Psoas muscle (tissue), 8 donors: ENCODE data around the gene PLCE1. TPM values are rescaled to one million over a fixed set of nuclear protein-coding genes. Genes with fewer than 3 reads are reported as not detected.

Source experiments
- ATAC-seq, 4 donors: fragments of 200-7000 bp; cut with Tn5 transposase; one replicate each; pipeline ENCODE4 v1.9.1; 2020; ENCODE audit warnings: moderate library complexity in 3 of 4, mild to moderate bottlenecking in 2 of 4
- DNase-seq, 2 donors: peaks; one replicate each; pipeline ENCODE4 v3.0.0-alpha.2; 2020
- H3K27ac ChIP-seq: fragments of 200-600 bp; one replicate; pipeline ENCODE4 v1.8.0; 2022
- H3K27me3 ChIP-seq, 3 donors: fragments of 200-600 bp in 1 of 3; one replicate each; pipeline versions ENCODE4 v1.6.1 to v1.8.0; 2013 to 2022; ENCODE audit warnings: low read length in 2 of 3, mild to moderate bottlenecking in 2 of 3, moderate library complexity in 1 of 3; ENCODE audit not compliant: insufficient read depth in 3 of 3
- H3K36me3 ChIP-seq, 2 donors: fragments of 200-600 bp in 1 of 2; one replicate each; pipeline versions ENCODE4 v1.6.1 to v1.8.0; 2013 to 2022; ENCODE audit warnings: low read depth in 1 of 2, mild to moderate bottlenecking in 1 of 2, moderate library complexity in 1 of 2; ENCODE audit not compliant: insufficient read depth in 1 of 2
- H3K4me1 ChIP-seq: fragments of 200-600 bp; one replicate; pipeline ENCODE4 v1.8.0; 2022
- H3K4me3 ChIP-seq: fragments of 200-600 bp; one replicate; pipeline ENCODE4 v1.8.0; 2022; ENCODE audit warnings: mild to moderate bottlenecking
- H3K9me3 ChIP-seq: fragments of 200-600 bp; one replicate; pipeline ENCODE4 v1.8.0; 2022
- CTCF ChIP-seq: fragments of 200-600 bp; IDR thresholded peaks from one replicate; pipeline ENCODE4 v1.8.0; 2022; ENCODE audit warnings: antibody characterized with exemption
- WGBS, 3 donors: extraction: QIAGEN DNeasy Blood & Tissue Kit; methylation state at CpG; one replicate each; pipeline versions ENCODE4 v1.1.6 to v1.1.7; 2013; 5-methylcytosine and 5-hydroxymethylcytosine counted together
- intact Hi-C, 2 donors: fragments of 100-400 bp; cut with DNase I; formaldehyde crosslinking; loops; one replicate each; pipeline versions ENCODE4 v1.11.0 to v1.14.2; 2022
- polyA plus RNA-seq, 3 donors: library from polyadenylated mRNA; stranded (reverse); fragments of 200-250 nt; gene quantifications; one replicate each; pipeline ENCODE4 v1.2.3, GENCODE V29; 2013
- total RNA-seq, 4 donors: library from RNA; stranded (reverse); fragmentation: NEBNext Ultra II Directional in 2 of 4; extraction: Animal tissue kit (Norgen Biotek cat#: 25700) in 2 of 4; gene quantifications; one replicate each; pipeline versions ENCODE4 v1.2.1 to v1.2.4, GENCODE V29; 2021 to 2023
- donor health status: healthy with polysubstance abuse.
- donor health status: DM: no; HTN: no; CAD: no; lungs with moderate emphysema.
- donor health status: Bipolar disorder and iron deficiency.
- donor health status: healthy.
- donor health status: DM: yes; HTN: yes; CAD: no.
- donor health status: DM: no; HTN: no; CAD: no.
- donor health status: DM: no; HTN: no; CAD: no.
- donor health status: DM: yes; HTN: yes; CAD: no.

The PLCE1 gene
- total and polyA plus RNA-seq, 7 donors, result 0.43 to 11.5 (median 2.8) TPM

DNA sequence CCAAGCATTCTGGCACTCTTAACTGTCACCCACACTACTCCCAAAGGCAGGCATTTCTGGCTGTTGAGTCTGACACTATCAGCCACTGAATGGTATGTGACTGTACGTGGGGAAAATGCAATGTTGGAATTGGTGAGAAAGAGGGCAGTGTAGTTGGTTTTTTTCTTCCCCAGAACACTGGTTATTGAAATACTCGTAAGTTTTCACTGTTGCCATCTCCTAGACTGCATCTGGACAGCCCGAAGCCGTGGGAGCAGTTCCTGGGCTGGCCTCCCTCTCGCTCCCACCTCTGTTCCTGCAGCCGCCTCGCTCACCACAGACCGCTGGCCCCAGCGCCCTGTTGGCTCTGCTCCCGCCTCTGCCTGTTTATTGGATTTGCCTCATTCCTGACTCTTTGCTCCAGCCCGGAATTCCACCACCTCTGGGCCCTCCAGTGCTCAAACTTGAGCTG lies 5.7 kb downstream of the PLCE1 start:
- Histone ChIP-seq H3K9me3 (no peaks in the 10 kb centered on the region), H3K4me3 (no peak overlapping the region), H3K36me3 (no peaks in the 10 kb centered on the region), H3K27me3 (no peaks in the 10 kb centered on the region), H3K27ac (peak overlapping the region; percentile 14), H3K4me1 (peaks cover 39% of the 10 kb centered on the region)
- DNase-seq, result peak; percentile 66 to 75
- TF ChIP-seq CTCF, result no peak
- WGBS, 3 donors, result 57 to 69% (median 58%) methylated on average over 11 of the region's 11 CpGs
- intact Hi-C loops, result loop anchor here (5.0 to 10.0 kb wide), 2 partner anchors 37 to 215 kb away; no protein-coding TSS in a partner anchor
- no peak for ATAC-seq

DNA sequence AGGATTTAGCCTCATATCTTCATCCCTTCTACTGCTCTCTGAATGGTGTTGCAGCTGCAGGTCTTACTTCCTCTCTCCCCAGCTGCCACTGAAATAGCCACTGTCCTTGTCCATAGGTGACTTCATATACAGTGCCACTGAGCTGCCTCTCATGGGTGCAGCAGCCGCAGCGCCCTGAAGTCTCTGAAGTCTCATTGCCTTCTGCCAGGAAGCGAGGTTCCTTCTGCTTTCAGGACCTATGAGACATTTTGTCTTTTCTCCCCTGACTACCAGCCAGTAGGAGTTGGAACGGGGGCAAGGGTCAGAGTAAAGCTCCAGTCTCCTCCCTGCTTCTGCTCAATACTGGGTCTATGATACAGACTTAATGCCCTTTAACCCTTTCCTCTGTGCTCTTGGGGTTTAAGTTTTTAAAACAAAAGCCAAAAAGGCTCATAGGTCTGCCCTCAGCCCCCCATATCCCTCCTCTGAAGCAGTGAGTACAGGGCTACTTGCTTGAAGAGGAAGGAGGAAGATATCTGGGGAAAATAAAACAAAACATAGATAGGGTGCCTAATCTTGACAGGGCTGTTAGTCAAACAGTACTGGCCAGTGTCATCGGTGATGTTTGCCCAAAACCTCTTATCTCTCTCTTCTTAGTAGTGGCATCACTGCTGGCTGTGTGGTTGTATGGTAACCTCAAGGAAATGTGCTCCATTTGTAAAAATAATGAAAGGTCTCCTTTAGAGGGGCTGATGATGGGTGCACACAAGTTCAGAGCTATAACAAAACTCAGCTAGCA lies 7.1 kb downstream of the PLCE1 start:
- peak overlapping the region; percentile 83 for H3K27ac ChIP-seq
- no peak for ATAC-seq
- H3K4me3 ChIP-seq, result no peak overlapping the region
- intact Hi-C loops, result loop anchor here in 1 of 2 donors (5.0 kb wide), 2 partner anchors 59 to 131 kb away; no protein-coding TSS in a partner anchor
- H3K9me3 ChIP-seq, result no peaks in the 10 kb centered on the region
- H3K4me1 ChIP-seq, result peaks cover 33% of the 10 kb centered on the region
- no peak for DNase-seq
- no peak for TF ChIP-seq CTCF
- no peaks in the 10 kb centered on the region for H3K36me3 ChIP-seq
- 73 to 79% (median 77%) methylated on average over 5 of the region's 5 CpGs for WGBS, 3 donors
- H3K27me3 ChIP-seq, result no peaks in the 10 kb centered on the region

- Histone ChIP-seq H3K9me3 (no peaks in the 10 kb centered on the region), H3K4me1 (peaks cover 36% of the 10 kb centered on the region), H3K36me3 (no peaks in the 10 kb centered on the region), H3K4me3 (no peak overlapping the region), H3K27ac (peak overlapping the region; percentile 83), H3K27me3 (no peaks in the 10 kb centered on the region)
- DNase-seq (no peak), ATAC-seq (no peak)
- intact Hi-C loops, result loop anchor here in 1 of 2 donors (5.0 kb wide), 2 partner anchors 59 to 131 kb away; no protein-coding TSS in a partner anchor
- no peak for TF ChIP-seq CTCF
- WGBS, 3 donors, result 39 to 65% (median 56%) methylated on average over 1 of the region's 1 CpG
These were observed 7.7 kb downstream of the PLCE1 start for GRCh38 chr10:94001416-94001810.

DNA sequence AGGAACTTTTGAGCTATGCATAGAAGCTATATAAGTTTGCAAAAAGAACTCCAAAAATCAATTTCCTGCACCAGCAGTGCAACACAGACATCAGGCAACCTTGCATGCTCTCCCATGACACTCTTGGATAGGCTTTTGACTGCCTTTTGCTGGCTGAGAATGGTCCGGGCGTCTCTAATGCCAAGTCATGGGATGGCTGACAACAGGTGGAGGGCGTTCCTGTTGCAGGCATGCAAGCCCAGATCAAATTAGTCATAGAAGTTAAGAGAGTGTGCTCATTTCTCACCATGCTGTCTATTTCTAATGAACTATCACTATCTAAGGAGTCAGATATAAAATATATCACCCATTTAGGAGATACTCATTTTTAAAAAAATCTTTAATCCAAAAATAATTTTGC lies 8.4 kb downstream of the PLCE1 start:
- WGBS, 3 donors, result 26 to 45% (median 37%) methylated on average over 3 of the region's 3 CpGs
- no peak for TF ChIP-seq CTCF
- peak; percentile 66 to 90 for DNase-seq
- Histone ChIP-seq H3K27ac (peak overlapping the region; percentile 83), H3K27me3 (no peaks in the 10 kb centered on the region), H3K9me3 (no peaks in the 10 kb centered on the region), H3K36me3 (no peaks in the 10 kb centered on the region), H3K4me3 (no peak overlapping the region), H3K4me1 (peaks cover 42% of the 10 kb centered on the region)
- intact Hi-C loops, result loop anchor here in 1 of 2 donors (5.0 kb wide), 2 partner anchors 60 to 130 kb away; no protein-coding TSS in a partner anchor
- ATAC-seq, result peak; percentile 95 to 98 (median 98)
